Measurements from ENCODE around the gene AMIGO2.

The AMIGO2 gene

GRCh38 chr12:47033789-47034555, 45.8 kb downstream of the AMIGO2 start:
- DNase-seq (ENCODE audit: low read depth in 2 of 2) = no peak

GRCh38 chr12:47033081-47033480, 46.7 kb downstream of the AMIGO2 start:
- no peak for DNase-seq (ENCODE audit: low read depth in 2 of 2)

- DNase-seq (ENCODE audit: low read depth in 2 of 2) = no peak
These were observed 47.1 kb downstream of the AMIGO2 start for GRCh38 chr12:47032644-47033043.

GRCh38 chr12:47029903-47030302, 49.9 kb downstream of the AMIGO2 start:
- no peak for DNase-seq (ENCODE audit: low read depth in 2 of 2)

- no peak for DNase-seq (ENCODE audit: low read depth in 2 of 2)
These were observed 50.6 kb downstream of the AMIGO2 start for GRCh38 chr12:47028981-47029708.

- DNase-seq (ENCODE audit: low read depth in 2 of 2) = no peak
These were observed 51.6 kb downstream of the AMIGO2 start for GRCh38 chr12:47028186-47028585.
